DMS79 treated with DMSO at 0.1 percent for 48 hours (cell line): ENCODE results near the gene NUP210L.
A peak's percentile ranks its signal among the peaks of the same experiment; 100 is the strongest.
"Not testable (repeated sequence)": the region's sequence is repeated elsewhere in the genome, so short reads cannot be mapped to it uniquely, and the experiment has no call there.

ENCODE experiments used
- DNase-seq: peaks from one replicate; lab custom pipeline; 2025; lab: John Stamatoyannopoulos, UW

NUP210L gene

GRCh38 chr1:154097873-154098272 lies 57.0 kb downstream of the NUP210L start:
- no peak for DNase-seq

DNA sequence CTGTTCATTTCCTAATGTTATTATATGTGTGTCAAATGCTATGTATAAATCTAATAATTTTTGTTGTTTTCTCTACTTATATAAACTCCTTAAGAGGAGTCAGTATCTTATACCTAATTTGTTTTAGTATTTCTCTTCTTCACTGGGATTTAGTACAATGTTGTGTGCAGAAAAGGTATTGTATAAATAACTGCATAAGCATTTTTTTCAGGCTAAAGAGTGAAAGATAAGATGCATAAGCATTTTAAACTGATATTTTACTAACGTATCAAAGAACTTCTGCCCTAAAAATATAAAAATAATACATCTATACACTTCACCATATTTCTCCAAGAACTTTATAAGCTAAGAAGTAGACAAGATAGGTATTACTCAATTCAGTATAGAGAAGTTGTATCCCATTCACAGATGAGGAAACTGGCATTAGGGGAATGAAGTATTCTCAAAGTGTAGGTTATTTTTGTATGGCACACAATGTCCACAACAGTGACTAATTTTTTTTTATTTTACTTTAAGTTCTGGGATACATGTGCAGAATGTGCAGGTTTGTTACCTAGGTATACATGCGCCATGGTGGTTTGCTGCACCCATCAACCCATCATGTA lies 59.3 kb downstream of the NUP210L start:
- no peak for DNase-seq

GRCh38 chr1:154094411-154094810 lies 60.5 kb downstream of the NUP210L start:
- no peak for DNase-seq

DNA sequence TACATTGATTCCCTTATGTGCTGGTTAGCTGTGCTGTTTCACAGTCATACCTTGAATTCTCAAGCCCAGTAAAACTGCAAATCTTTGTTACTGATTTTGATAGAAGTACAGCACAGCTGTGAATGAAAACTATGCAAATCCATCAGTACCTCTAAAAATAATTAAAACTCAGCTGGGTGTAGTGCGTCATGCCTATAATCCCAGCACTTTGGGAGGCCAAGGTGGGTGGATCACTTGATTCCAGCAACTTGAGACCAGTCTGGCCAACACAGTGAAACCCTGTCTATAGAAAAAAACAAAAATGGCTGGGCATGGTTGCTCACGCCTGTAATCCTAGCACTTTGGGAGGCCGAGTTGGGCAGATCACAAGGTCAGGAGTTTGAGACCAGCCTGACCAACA lies 61.2 kb downstream of the NUP210L start:
- no peak for DNase-seq

DNA sequence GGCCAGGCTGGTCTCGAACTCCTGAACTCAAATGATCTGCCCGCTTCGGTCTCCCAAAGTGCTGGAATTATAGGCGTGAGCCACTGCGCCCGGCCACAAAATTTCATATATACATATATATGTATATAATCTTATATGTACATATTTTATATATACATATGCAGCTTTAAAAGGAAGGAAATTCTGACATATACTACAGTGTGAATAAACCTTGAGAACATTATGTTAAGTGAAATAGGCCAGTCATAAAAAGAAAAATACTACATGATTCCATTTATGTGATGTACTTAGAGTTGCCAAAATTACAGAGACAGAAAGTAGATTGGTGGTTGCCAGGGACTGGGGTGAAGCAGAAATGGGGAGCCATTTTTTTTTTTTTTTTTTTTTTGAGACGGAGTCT lies 63.2 kb downstream of the NUP210L start:
- no peak for DNase-seq

- DNase-seq = no peak
Observed at GRCh38 chr1:154087574-154087973, 67.3 kb downstream of the NUP210L start.

DNA sequence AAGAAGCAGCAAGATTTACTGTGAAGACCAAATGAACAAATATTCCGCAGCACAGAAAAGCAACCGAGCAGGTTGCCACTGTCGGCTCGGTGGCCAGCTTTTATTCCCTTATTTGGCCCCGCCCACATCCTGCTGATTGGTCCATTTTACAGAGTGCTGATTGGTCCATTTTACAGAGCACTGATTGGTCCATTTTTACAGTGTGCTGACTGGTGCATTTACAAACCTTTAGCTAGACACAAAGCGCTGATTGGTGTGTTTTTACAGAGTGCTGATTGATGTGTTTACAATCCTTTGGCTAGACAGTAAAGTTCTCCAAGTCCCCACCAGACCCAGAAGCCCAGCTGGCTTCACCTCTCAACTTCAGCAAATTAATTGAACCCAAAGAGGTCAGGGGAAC lies 71.8 kb downstream of the NUP210L start:
- not testable (repeated sequence) for DNase-seq

DNA sequence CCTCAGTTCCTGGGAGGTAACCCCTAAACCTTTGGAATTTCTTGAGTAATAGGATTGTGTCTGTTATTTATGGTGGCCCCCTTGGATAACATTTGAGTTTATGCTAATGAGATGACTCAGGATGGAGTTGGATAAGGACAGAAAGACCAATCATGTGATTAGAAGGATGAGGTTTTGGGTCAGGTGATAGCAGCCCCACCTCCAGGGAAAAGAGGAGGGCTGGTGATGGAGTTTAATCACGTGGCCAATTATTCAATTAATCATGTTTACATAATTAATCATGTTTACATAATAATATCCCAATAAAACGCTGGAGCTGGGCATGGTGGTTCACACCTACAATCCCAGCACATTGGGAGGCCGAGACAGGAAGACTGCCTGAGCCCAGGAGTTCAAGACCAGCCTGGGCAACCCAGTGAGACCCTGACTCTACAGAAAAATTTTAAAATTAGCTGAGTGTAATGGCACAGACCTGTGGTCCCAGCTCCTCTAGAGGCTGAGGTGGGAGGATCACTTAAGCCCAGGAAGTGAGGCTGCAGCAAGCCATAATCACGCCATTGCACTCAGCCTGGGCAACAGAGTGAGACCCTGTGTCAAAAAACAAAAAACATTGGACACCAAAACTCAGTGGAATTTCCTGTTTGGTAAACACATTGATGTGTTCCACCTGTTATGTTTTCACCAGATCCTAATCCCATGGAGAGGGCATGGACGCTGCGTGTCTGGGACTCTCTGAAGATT lies 73.3 kb downstream of the NUP210L start:
- DNase-seq = no peak

DNA sequence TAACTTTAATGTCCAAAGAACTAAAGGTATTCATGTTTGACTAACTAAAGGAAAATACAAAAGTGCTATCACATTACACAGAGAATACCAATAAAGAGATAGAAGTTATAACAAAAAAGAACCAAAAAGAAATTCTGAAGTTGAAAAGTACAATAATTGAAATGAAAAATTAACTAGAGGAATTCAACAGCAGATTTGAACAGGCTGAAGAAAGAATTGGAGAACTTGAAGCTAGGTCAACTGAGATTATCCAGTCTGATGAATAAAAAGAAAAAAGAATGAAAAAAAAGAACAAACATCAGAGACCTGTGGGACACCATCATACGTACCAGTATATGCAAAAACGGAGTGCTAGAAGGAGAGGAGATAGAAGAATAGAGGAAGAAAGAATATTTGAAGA lies 78.5 kb downstream of the NUP210L start:
- no peak for DNase-seq

DNA sequence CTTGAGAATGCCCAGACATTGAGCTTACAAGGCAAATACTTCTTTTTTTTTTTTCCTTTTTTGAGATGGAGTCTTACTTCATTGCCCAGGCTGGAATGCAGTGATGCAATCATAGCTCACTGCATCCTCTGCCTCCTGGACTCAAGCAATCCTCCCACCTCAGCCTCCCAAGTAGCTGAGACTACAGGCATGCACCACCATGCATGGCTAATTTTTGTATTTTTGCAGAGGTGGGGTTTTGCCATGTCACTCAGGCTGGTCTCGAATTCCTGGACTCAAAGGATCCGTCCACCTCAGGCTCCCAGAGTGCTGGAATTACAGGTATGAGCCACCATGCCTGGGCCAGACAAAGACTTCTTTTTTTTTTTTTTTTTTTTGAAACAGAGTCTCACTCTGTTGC lies 79.1 kb downstream of the NUP210L start:
- no peak for DNase-seq

- no peak for DNase-seq
Observed at GRCh38 chr1:154062309-154062708, 92.6 kb downstream of the NUP210L start.

DNA sequence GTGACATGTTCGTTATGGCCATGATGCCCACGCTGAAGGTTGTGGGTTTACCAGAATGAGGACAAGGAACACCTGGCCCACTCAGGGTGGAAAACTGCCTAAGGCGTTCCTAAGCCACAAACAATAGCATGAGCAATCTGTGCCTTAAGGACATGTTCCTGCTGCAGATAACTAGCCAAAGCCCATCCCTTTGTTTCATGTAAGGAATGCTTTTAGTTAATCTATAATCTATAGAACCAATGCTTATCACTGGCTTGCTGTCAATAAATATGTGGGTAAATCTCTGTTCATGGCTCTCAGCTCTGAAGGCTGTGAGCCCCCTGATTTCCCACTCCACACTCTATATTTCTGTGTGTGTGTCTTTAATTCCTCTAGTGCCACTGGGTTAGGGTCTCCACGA lies 107.4 kb downstream of the NUP210L start:
- not testable (repeated sequence) for DNase-seq

DNA sequence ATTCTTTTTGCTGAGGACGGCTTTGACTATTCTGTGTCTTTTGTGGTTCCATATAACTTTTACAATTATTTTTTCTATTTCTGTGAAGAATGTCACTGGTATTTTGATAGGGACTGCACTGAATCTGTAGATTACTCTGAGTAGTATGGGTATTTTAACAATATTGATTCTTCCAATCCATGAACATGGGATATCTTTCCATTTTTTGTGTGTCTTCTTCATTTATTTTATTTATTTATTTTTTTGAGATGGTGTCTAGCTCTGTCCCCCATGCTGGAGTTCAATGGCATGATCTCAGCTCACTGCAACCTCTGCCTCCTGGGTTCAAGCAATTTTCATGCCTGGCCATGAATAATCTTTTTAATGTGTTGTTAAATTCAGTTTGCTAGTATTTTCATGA lies 121.2 kb downstream of the NUP210L start:
- not testable (repeated sequence) for DNase-seq

DNA sequence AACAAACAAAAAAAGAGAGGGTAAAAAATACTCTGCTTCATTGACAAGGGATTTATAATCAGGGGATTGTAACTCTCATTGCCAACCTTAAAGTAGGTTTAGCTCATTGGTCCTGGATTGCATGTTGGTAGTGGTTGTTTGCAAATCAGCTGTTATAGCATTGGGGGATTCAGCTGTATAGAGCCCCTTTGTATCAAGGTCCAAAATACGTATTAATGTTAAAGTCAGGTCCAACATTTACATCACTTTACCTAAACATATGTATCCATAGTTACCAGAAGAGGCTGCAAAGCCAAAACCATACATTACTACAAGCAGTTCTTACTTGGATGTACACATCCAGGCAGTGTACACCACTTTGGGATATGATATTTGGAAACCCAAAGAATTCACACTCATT lies 134.9 kb downstream of the NUP210L start:
- no peak for DNase-seq

GRCh38 chr1:154019269-154019668 lies 135.6 kb downstream of the NUP210L start:
- no peak for DNase-seq

DNA sequence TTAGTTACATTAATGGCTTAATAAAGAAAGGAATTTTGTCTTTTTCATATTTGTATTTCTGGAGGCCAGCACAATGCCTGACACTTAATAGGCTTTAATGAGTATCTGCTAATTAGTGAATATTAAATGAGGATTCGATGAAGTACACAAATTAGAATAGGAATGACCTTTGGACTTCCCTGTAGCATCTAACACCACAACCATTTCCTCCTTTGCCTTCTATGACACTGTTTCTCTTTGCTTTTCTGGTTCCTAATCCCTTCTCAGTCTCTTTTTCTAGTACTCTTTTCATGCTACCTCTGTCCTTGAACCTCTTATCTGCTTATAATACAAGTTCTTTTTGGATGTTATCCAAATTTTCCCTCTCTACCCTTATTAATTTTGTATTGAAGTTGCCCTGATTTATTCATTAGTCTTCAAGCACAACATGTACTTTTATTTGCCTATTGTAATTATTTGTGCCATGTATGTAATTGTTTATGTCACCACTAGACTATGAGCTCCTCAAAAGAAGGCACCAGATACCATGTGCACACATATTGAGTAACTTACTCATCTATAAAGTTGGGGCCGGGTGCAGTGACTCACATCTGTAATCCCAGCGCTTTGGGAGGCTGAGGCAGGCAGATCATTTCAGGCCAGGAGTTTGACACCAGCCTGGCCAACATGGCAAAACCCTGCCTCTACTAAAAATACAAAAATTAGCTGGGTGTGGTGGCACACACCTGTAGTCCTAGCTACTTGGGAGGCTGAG lies 140.5 kb downstream of the NUP210L start:
- DNase-seq = peak; percentile 51

DNA sequence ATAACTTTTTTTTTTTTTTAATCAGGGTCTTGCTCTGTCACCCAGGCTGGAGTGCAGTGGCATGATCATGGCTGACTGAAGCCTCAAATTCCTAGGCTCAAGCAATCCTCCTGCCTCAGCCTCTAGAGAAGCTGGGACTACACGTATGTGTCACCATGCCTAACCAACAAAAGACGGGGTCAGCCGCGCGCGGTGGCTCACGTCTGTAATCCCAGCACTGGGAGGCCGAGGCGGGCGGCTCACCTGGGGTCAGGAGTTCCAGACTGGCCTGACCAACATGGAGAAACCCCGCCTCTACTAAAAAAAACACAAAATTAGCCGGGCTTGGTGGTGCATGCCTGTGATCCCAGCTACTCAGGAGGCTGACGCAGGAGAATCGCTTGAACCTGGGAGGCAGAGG lies 142.3 kb downstream of the NUP210L start:
- DNase-seq = not testable (repeated sequence)

DNA sequence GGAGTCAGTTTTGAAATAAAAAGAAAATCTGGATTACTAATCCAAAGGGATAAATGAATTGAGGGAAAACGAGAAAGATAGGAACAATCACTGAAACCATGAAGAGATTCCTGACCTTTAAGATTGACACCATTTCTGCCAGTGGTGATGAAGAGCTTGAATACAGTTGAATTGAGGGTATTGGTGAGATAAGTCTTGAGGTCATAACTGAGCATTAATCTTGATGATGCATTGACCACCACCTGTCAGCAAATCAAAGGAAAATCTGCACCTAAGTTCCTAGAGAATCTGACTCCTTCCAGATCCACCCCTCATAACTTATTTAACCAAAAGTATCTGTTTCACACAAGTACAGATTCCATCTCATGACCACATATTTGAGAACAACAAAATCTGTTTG lies 142.7 kb downstream of the NUP210L start:
- DNase-seq = no peak

DNA sequence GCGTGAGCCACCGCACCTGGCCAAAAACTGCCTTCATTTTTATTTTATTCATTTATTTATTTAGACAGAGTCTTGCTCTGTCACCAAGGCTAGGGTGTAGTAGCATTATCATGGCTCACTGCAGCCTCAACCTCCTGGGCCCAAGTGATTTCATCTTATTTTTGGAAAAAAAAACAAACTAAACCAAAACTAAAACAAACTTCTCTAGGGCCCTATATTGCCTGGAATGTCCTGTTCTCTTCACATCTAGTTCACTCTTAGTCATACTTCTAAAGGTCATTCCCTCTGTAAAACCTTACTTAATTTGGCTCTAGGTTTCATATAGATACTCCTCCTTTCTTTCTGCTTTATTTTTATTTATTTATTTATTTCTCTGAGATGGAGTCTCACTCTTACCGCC lies 148.7 kb downstream of the NUP210L start:
- no peak for DNase-seq

GRCh38 chr1:154000420-154000819 lies 154.5 kb downstream of the NUP210L start:
- no peak for DNase-seq

DNA sequence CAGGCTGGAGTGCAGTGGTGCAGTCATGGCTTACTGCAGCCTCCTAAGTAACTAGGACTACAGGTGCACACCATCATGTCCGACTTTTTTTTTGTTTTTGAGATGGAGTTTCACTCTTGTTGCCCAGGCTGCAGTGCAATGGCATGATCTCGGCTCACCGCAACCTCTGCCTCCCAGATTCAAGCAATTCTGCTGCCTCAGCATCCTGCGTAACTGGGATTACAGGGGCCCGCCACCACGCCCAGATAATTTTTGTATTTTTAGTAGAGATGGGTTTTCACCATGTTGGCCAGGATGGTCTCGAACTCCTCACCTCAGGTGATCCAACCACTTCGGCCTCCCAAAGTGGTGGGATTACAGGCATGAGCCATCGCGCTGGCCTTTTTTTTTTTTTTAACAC lies 158.0 kb downstream of the NUP210L start:
- DNase-seq = not testable (repeated sequence)

DNA sequence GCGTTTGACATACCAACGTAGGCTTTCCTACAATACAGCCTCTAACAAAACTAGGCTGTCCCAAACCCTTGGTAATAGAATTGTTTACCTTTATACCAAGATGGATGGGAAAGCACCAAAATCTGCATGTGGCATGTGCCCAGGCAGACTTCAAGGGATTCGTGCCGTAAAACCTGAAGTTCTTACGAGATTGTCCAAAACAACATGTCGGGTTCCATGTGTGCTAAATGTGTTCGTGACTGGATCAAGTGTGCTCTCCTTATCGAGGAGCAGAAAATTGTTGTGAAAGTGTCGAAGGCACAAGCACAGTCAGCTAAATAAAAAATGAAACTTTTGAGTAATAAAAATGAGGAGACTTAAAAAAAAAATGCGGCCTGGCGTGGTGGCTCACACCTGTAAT lies 159.2 kb downstream of the NUP210L start:
- DNase-seq = no peak

GRCh38 chr1:153995202-153995601 lies 159.7 kb downstream of the NUP210L start:
- no peak for DNase-seq
